Activated CD4-positive, alpha-beta T cell treated with anti-CD3 and anti-CD28 coated beads, Interleukin-2, amount 10 ng/mL, durations not matched to agents 7 days and 5 days (primary cell): ENCODE results near the gene GLB1L2. TPM values are rescaled to one million over a fixed set of nuclear protein-coding genes. Genes with fewer than 3 reads are reported as not detected.

Experiments
- CTCF ChIA-PET: fragments of 350-600 bp; sonication (Branson Sonifier 250); formaldehyde crosslinking; loops from one replicate; lab custom pipeline; 2021; ENCODE audit warnings: antibody characterized with exemption; lab: Charles Lee
- POLR2A ChIA-PET: fragments of 350-600 bp; sonication (Branson Sonifier 250); formaldehyde crosslinking; loops from one replicate; lab custom pipeline; 2021; ENCODE audit warnings: antibody characterized with exemption; lab: Charles Lee
- DNase-seq: peaks from one replicate; pipeline ENCODE4 v3.0.0-alpha.2; 2020
- H3K27ac Mint-ChIP-seq: one replicate; pipeline ENCODE4 v1.8.0; 2021; ENCODE audit warnings: mild to moderate bottlenecking, moderate library complexity, mixed read lengths
- H3K27me3 Mint-ChIP-seq: one replicate; pipeline ENCODE4 v1.8.0; 2021; ENCODE audit warnings: mixed read lengths
- H3K36me3 Mint-ChIP-seq: one replicate; pipeline ENCODE4 v1.8.0; 2021; ENCODE audit warnings: low read depth, mixed read lengths
- H3K4me1 Mint-ChIP-seq: one replicate; pipeline ENCODE4 v1.8.0; 2021; ENCODE audit warnings: mixed read lengths
- H3K4me3 Mint-ChIP-seq: one replicate; pipeline ENCODE4 v1.8.0; 2021; ENCODE audit warnings: mild to moderate bottlenecking, moderate library complexity, mixed read lengths
- H3K9me3 Mint-ChIP-seq: one replicate; pipeline ENCODE4 v1.8.0; 2021; ENCODE audit warnings: mixed read lengths
- total RNA-seq, 2 experiments: library from RNA; stranded (reverse); gene quantifications; one replicate each; pipeline ENCODE4 v1.2.3, GENCODE V29; 2021

Gene GLB1L2
- total RNA-seq, 2 experiments from 2014 or later: 1.6 to 2.4 TPM

- H3K36me3 Mint-ChIP-seq: no peaks in the 10 kb centered on the region
- DNase-seq: no peak
- H3K27me3 Mint-ChIP-seq: no peaks in the 10 kb centered on the region
- no peak overlapping the region for H3K27ac Mint-ChIP-seq
- CTCF ChIA-PET: no interaction called here
- H3K4me3 Mint-ChIP-seq: no peak overlapping the region
- no peaks in the 10 kb centered on the region for H3K4me1 Mint-ChIP-seq
- POLR2A ChIA-PET: no interaction called here
- H3K9me3 Mint-ChIP-seq: no peaks in the 10 kb centered on the region
Measured at GRCh38 chr11:134367781-134368180, 36.0 kb downstream of the GLB1L2 start.

- POLR2A ChIA-PET: no interaction called here
- no peaks in the 10 kb centered on the region for H3K27me3 Mint-ChIP-seq
- no peak for DNase-seq
- H3K4me1 Mint-ChIP-seq: no peaks in the 10 kb centered on the region
- H3K4me3 Mint-ChIP-seq: no peak overlapping the region
- no peaks in the 10 kb centered on the region for H3K36me3 Mint-ChIP-seq
- H3K9me3 Mint-ChIP-seq: no peaks in the 10 kb centered on the region
- CTCF ChIA-PET: no interaction called here
- H3K27ac Mint-ChIP-seq: no peak overlapping the region
Measured at GRCh38 chr11:134369656-134370525, 38.1 kb downstream of the GLB1L2 start.

GRCh38 chr11:134370526-134371435 lies 39.0 kb downstream of the GLB1L2 start:
- Mint-ChIP-seq H3K36me3 (no peaks in the 10 kb centered on the region), H3K27ac (no peak overlapping the region), H3K9me3 (no peaks in the 10 kb centered on the region), H3K4me3 (no peak overlapping the region), H3K27me3 (no peaks in the 10 kb centered on the region), H3K4me1 (no peaks in the 10 kb centered on the region)
- CTCF ChIA-PET: no interaction called here
- POLR2A ChIA-PET: no interaction called here
- DNase-seq: no peak

GRCh38 chr11:134371436-134372185 lies 39.8 kb downstream of the GLB1L2 start:
- Mint-ChIP-seq H3K4me1 (no peaks in the 10 kb centered on the region), H3K9me3 (no peaks in the 10 kb centered on the region), H3K4me3 (no peak overlapping the region), H3K36me3 (no peaks in the 10 kb centered on the region), H3K27ac (no peak overlapping the region), H3K27me3 (no peaks in the 10 kb centered on the region)
- CTCF ChIA-PET: interaction anchor here (0.7 kb wide), 1 partner anchor 310 kb away, joined by 3 read pairs; no protein-coding TSS in a partner anchor
- POLR2A ChIA-PET: no interaction called here
- no peak for DNase-seq

- Mint-ChIP-seq H3K9me3 (no peaks in the 10 kb centered on the region), H3K36me3 (no peaks in the 10 kb centered on the region), H3K4me1 (no peaks in the 10 kb centered on the region), H3K4me3 (no peak overlapping the region), H3K27ac (no peak overlapping the region), H3K27me3 (no peaks in the 10 kb centered on the region)
- ChIA-PET CTCF (interaction anchor here (0.6 to 1.6 kb wide), 3 partner anchors 31 to 106 kb away, joined by 3 to 4 read pairs (median 3); no protein-coding TSS in a partner anchor), POLR2A (no interaction called here)
- no peak for DNase-seq
Measured at GRCh38 chr11:134372536-134372935, 40.7 kb downstream of the GLB1L2 start.

GRCh38 chr11:134372961-134373360 lies 41.2 kb downstream of the GLB1L2 start:
- CTCF ChIA-PET: interaction anchor here (0.6 to 1.6 kb wide), 4 partner anchors 15 to 106 kb away, joined by 3 to 4 read pairs (median 4); no protein-coding TSS in a partner anchor
- H3K4me3 Mint-ChIP-seq: no peak overlapping the region
- no peak for DNase-seq
- H3K4me1 Mint-ChIP-seq: no peaks in the 10 kb centered on the region
- H3K27me3 Mint-ChIP-seq: no peaks in the 10 kb centered on the region
- no peak overlapping the region for H3K27ac Mint-ChIP-seq
- no peaks in the 10 kb centered on the region for H3K36me3 Mint-ChIP-seq
- no peaks in the 10 kb centered on the region for H3K9me3 Mint-ChIP-seq
- POLR2A ChIA-PET: no interaction called here

GRCh38 chr11:134373591-134374052 lies 41.8 kb downstream of the GLB1L2 start:
- Mint-ChIP-seq H3K9me3 (no peaks in the 10 kb centered on the region), H3K27ac (no peak overlapping the region), H3K4me3 (no peak overlapping the region), H3K27me3 (no peaks in the 10 kb centered on the region), H3K4me1 (no peaks in the 10 kb centered on the region), H3K36me3 (no peaks in the 10 kb centered on the region)
- ChIA-PET POLR2A (no interaction called here), CTCF (interaction anchor here (1.3 to 1.6 kb wide), 3 partner anchors 14 to 105 kb away, joined by 3 to 4 read pairs (median 4); no protein-coding TSS in a partner anchor)
- no peak for DNase-seq

- Mint-ChIP-seq H3K36me3 (no peaks in the 10 kb centered on the region), H3K4me1 (no peaks in the 10 kb centered on the region), H3K27ac (no peak overlapping the region), H3K9me3 (no peaks in the 10 kb centered on the region), H3K27me3 (no peaks in the 10 kb centered on the region), H3K4me3 (no peak overlapping the region)
- no peak for DNase-seq
- CTCF ChIA-PET: interaction anchor here (1.5 kb wide), 1 partner anchor 13 kb away, joined by 4 read pairs; no protein-coding TSS in a partner anchor
- POLR2A ChIA-PET: no interaction called here
Measured at GRCh38 chr11:134374171-134374570, 42.4 kb downstream of the GLB1L2 start.

- H3K9me3 Mint-ChIP-seq: no peaks in the 10 kb centered on the region
- POLR2A ChIA-PET: no interaction called here
- DNase-seq: no peak
- no peaks in the 10 kb centered on the region for H3K36me3 Mint-ChIP-seq
- H3K4me1 Mint-ChIP-seq: no peaks in the 10 kb centered on the region
- CTCF ChIA-PET: no interaction called here
- H3K27ac Mint-ChIP-seq: no peak overlapping the region
- H3K4me3 Mint-ChIP-seq: no peak overlapping the region
- H3K27me3 Mint-ChIP-seq: no peaks in the 10 kb centered on the region
Measured at GRCh38 chr11:134374891-134375550, 43.2 kb downstream of the GLB1L2 start.

- H3K9me3 Mint-ChIP-seq: no peaks in the 10 kb centered on the region
- no peak overlapping the region for H3K27ac Mint-ChIP-seq
- ChIA-PET POLR2A (no interaction called here), CTCF (no interaction called here)
- no peaks in the 10 kb centered on the region for H3K27me3 Mint-ChIP-seq
- no peaks in the 10 kb centered on the region for H3K36me3 Mint-ChIP-seq
- no peak for DNase-seq
- H3K4me1 Mint-ChIP-seq: no peaks in the 10 kb centered on the region
- no peak overlapping the region for H3K4me3 Mint-ChIP-seq
Measured at GRCh38 chr11:134376150-134376921, 44.5 kb downstream of the GLB1L2 start.

- no peaks in the 10 kb centered on the region for H3K36me3 Mint-ChIP-seq
- ChIA-PET CTCF (no interaction called here), POLR2A (no interaction called here)
- no peak for DNase-seq
- H3K4me1 Mint-ChIP-seq: no peaks in the 10 kb centered on the region
- no peaks in the 10 kb centered on the region for H3K9me3 Mint-ChIP-seq
- no peaks in the 10 kb centered on the region for H3K27me3 Mint-ChIP-seq
- no peak overlapping the region for H3K4me3 Mint-ChIP-seq
- no peak overlapping the region for H3K27ac Mint-ChIP-seq
Measured at GRCh38 chr11:134377876-134378275, 46.1 kb downstream of the GLB1L2 start.
